HG03060 (cell line): ENCODE data around the gene NEFH.

ENCODE experiments used
- ATAC-seq: cut with Tn5 transposase; IDR thresholded peaks from one replicate; pipeline ENCODE4 v1.9.1; 2021; ENCODE audit warnings: low read depth, moderate number of reproducible peaks; ENCODE audit not compliant: unreplicated experiment

Gene NEFH

GRCh38 chr22:29493636-29494035, 13.6 kb downstream of the NEFH start:
- ATAC-seq, result no peak

- ATAC-seq, result no peak
Observed at GRCh38 chr22:29499852-29500251, 19.8 kb downstream of the NEFH start.

- no peak for ATAC-seq
Observed at GRCh38 chr22:29503811-29504372, 23.9 kb downstream of the NEFH start.

- no peak for ATAC-seq
Observed at GRCh38 chr22:29509298-29509697, 29.3 kb downstream of the NEFH start.

GRCh38 chr22:29509815-29510214, 29.8 kb downstream of the NEFH start:
- no peak for ATAC-seq

GRCh38 chr22:29510542-29510941, 30.5 kb downstream of the NEFH start:
- no peak for ATAC-seq

GRCh38 chr22:29511126-29511862, 31.3 kb downstream of the NEFH start:
- ATAC-seq, result no peak

GRCh38 chr22:29512031-29512430, 32.0 kb downstream of the NEFH start:
- no peak for ATAC-seq

GRCh38 chr22:29517215-29517908, 37.3 kb downstream of the NEFH start:
- no peak for ATAC-seq

GRCh38 chr22:29518427-29518826, 38.4 kb downstream of the NEFH start:
- no peak for ATAC-seq

- no peak for ATAC-seq
Observed at GRCh38 chr22:29519996-29520395, 40.0 kb downstream of the NEFH start.

- no peak for ATAC-seq
Observed at GRCh38 chr22:29520851-29521250, 40.8 kb downstream of the NEFH start.

- no peak for ATAC-seq
Observed at GRCh38 chr22:29521526-29521925, 41.5 kb downstream of the NEFH start.

- ATAC-seq, result no peak
Observed at GRCh38 chr22:29523761-29524160, 43.7 kb downstream of the NEFH start.

GRCh38 chr22:29524442-29525191, 44.6 kb downstream of the NEFH start:
- ATAC-seq, result no peak

GRCh38 chr22:29528144-29528543, 48.1 kb downstream of the NEFH start:
- no peak for ATAC-seq

- no peak for ATAC-seq
Observed at GRCh38 chr22:29530716-29531115, 50.7 kb downstream of the NEFH start.

GRCh38 chr22:29531419-29531818, 51.4 kb downstream of the NEFH start:
- no peak for ATAC-seq

GRCh38 chr22:29536411-29536810, 56.4 kb downstream of the NEFH start:
- ATAC-seq, result no peak

- ATAC-seq, result no peak
Observed at GRCh38 chr22:29539105-29539504, 59.1 kb downstream of the NEFH start.
